Measurements from ENCODE around the gene CCN2. TPM values are rescaled to one million over a fixed set of nuclear protein-coding genes. Genes with fewer than 3 reads are reported as not detected.

CCN2 gene
- 76.4 and 82.4 TPM in 2 replicates for total RNA-seq

GRCh38 chr6:131950767-131951575 is at the start of gene CCN2:
CCN2 (minus strand) TSS chr6:131951372; CDS start chr6:131951172, 200 bp downstream.

Other genes starting within 250 kb of the CCN2 start
- 0.15 TPM in 1 of 2 replicates, not detected in the other for gene OR2A4, start 250.0 kb downstream of the CCN2 start, total RNA-seq
- under 0.01 TPM in 1 of 2 replicates, not detected in the other for gene CTAGE9, start 240.4 kb downstream of the CCN2 start, total RNA-seq
- 6.1 and 6.6 TPM in 2 replicates for gene ENPP1, start 143.4 kb downstream of the CCN2 start, total RNA-seq

All from bronchus fibroblast of lung (primary cell).